ENCODE results near the gene CDH26. TPM values are rescaled to one million over a fixed set of nuclear protein-coding genes. Genes with fewer than 3 reads are reported as not detected.
A peak's percentile ranks its signal among the peaks of the same experiment; 100 is the strongest.

Gene CDH26
- total and polyA plus RNA-seq, 9 of the 15 experiments (the other 6 are each of a cell fraction or from before 2014, with no cell fraction given), result 0.07 to 0.13 (median 0.10) TPM; not detected in 4

DNA sequence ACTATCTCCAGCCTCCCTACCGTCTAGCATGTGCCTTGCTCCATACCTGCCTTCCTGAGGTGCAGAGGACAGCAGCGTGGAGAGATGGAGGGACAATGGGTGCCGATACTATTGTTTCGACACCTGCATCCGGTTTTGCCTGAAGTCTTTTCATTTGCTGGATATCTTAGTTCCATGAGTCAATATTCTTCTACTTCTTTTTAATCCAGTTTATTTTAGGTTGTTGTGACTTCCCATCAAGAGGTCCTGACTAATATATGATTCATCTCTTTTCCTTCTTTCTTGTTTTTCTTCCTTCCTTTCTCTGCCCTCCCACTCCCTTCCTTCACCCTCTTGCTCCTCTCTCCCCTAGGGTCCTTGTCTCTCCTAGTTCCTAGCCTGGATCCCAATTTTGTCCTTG, 91.4 kb downstream of the CDH26 start:
- Histone ChIP-seq H3K27ac (ENCODE audit: extremely low read depth, low read depth, low read length) (no peak overlapping the region), H3K9ac (ENCODE audit: insufficient read depth in 1 of 2, low read depth in 2 of 2, low read length in 2 of 2) (no peak overlapping the region), H3K9me3 (replicated peaks; ENCODE audit: control insufficient read depth, insufficient read depth, low read depth, low read length) (no peaks in the 10 kb centered on the region), H2AFZ (ENCODE audit: low read depth, low read length) (0 out of 2 replicates have a peak overlapping the region, but pooled peaks have one; percentile 13), H3K4me3 (no peak overlapping the region), H3K4me2 (ENCODE audit: insufficient read depth, low read length) (peak overlapping the region; percentile 29; the same call in 1 of the 2 replicates), H3K79me2 (ENCODE audit: control insufficient read depth, insufficient read depth, low read length) (no peaks in the 10 kb centered on the region), H3K4me1 (replicated peaks in 1 of 2; ENCODE audit: control insufficient read depth in 2 of 2, insufficient read depth in 2 of 2, low read length in 2 of 2) (no peaks in the 10 kb centered on the region; a peak in 1 of 5 replicates), H3K36me3 (ENCODE audit: control insufficient read depth, insufficient read depth, low read length) (no peaks in the 10 kb centered on the region), H3K27me3 (ENCODE audit: control insufficient read depth in 2 of 2, insufficient read depth in 2 of 2, low read length in 2 of 2) (peaks cover 0 to 21% of the 10 kb centered on the region in 2 experiments; a peak in 1 of 5 replicates), H4K20me1 (replicated peaks; ENCODE audit: control insufficient read depth, insufficient read depth, low read length) (no peaks in the 10 kb centered on the region), H3K9me1 (ENCODE audit: control insufficient read depth, insufficient read depth, low read length) (no peaks in the 10 kb centered on the region)
- ATAC-seq (no peak), DNase-seq (ENCODE audit: extremely low read depth in 1 of 4, low spot score in 3 of 4) (no peak), FAIRE-seq (no peak)
- 7% methylated on average over 5 of the region's 5 CpGs for WGBS (ENCODE audit: insufficient coverage, low coverage, missing lambda C conversion rate)
- POLR2A ChIA-PET, result no interaction called here
- CTCF ChIA-PET (ENCODE audit: low intra/inter-chr PET ratio), result no interaction called here
- in situ Hi-C loops (cut with MboI) (no loop called here), intact Hi-C loops (cut with micrococcal nuclease) (no loop called here)
- BruUV-seq (replicated peaks), result no TSS peak
- TF ChIP-seq ZNF311 (CRISPR knock-in tag; IDR thresholded peaks at IDR 0.05) (no peak), ZNF696 (CRISPR knock-in tag; conservative IDR thresholded peaks at IDR 0.05) (no peak), YY1 (IDR thresholded peaks at IDR 0.05; ENCODE audit: borderline replicate concordance in 1 of 3, control insufficient read depth in 1 of 3, extremely low read depth in 1 of 3, insufficient read depth in 3 of 3, insufficient read length in 1 of 3, insufficient replicate concordance in 2 of 3, low read depth in 1 of 3, low read length in 2 of 3) (no peak), PYGO2 (tag; IDR thresholded peaks at IDR 0.05) (no peak), L3MBTL2 (IDR thresholded peaks at IDR 0.05) (no peak), SMAD2 (IDR thresholded peaks at IDR 0.05; ENCODE audit: low read depth, low read length) (no peak)
- TF ChIP-seq, protein P1, sequence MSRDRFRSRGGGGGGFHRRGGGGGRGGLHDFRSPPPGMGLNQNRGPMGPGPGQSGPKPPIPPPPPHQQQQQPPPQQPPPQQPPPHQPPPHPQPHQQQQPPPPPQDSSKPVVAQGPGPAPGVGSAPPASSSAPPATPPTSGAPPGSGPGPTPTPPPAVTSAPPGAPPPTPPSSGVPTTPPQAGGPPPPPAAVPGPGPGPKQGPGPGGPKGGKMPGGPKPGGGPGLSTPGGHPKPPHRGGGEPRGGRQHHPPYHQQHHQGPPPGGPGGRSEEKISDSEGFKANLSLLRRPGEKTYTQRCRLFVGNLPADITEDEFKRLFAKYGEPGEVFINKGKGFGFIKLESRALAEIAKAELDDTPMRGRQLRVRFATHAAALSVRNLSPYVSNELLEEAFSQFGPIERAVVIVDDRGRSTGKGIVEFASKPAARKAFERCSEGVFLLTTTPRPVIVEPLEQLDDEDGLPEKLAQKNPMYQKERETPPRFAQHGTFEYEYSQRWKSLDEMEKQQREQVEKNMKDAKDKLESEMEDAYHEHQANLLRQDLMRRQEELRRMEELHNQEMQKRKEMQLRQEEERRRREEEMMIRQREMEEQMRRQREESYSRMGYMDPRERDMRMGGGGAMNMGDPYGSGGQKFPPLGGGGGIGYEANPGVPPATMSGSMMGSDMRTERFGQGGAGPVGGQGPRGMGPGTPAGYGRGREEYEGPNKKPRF (IDR thresholded peaks at IDR 0.05; ENCODE audit: low read depth, low read length), result no peak
- TF ChIP-seq, protein P2, sequence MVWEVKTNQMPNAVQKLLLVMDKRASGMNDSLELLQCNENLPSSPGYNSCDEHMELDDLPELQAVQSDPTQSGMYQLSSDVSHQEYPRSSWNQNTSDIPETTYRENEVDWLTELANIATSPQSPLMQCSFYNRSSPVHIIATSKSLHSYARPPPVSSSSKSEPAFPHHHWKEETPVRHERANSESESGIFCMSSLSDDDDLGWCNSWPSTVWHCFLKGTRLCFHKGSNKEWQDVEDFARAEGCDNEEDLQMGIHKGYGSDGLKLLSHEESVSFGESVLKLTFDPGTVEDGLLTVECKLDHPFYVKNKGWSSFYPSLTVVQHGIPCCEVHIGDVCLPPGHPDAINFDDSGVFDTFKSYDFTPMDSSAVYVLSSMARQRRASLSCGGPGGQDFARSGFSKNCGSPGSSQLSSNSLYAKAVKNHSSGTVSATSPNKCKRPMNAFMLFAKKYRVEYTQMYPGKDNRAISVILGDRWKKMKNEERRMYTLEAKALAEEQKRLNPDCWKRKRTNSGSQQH (CRISPR knock-in tag; IDR thresholded peaks at IDR 0.05), result no peak
- TF ChIP-seq, protein P3, sequence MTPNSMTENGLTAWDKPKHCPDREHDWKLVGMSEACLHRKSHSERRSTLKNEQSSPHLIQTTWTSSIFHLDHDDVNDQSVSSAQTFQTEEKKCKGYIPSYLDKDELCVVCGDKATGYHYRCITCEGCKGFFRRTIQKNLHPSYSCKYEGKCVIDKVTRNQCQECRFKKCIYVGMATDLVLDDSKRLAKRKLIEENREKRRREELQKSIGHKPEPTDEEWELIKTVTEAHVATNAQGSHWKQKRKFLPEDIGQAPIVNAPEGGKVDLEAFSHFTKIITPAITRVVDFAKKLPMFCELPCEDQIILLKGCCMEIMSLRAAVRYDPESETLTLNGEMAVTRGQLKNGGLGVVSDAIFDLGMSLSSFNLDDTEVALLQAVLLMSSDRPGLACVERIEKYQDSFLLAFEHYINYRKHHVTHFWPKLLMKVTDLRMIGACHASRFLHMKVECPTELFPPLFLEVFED (CRISPR knock-in tag; conservative IDR thresholded peaks at IDR 0.05), result no peak
- TF ChIP-seq, protein P4, sequence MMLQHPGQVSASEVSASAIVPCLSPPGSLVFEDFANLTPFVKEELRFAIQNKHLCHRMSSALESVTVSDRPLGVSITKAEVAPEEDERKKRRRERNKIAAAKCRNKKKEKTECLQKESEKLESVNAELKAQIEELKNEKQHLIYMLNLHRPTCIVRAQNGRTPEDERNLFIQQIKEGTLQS (IDR thresholded peaks at IDR 0.05), result no peak
- TF ChIP-seq, protein P4 (CRISPR knock-in tag; conservative IDR thresholded peaks at IDR 0.05), result no peak
- TF ChIP-seq, protein P5, sequence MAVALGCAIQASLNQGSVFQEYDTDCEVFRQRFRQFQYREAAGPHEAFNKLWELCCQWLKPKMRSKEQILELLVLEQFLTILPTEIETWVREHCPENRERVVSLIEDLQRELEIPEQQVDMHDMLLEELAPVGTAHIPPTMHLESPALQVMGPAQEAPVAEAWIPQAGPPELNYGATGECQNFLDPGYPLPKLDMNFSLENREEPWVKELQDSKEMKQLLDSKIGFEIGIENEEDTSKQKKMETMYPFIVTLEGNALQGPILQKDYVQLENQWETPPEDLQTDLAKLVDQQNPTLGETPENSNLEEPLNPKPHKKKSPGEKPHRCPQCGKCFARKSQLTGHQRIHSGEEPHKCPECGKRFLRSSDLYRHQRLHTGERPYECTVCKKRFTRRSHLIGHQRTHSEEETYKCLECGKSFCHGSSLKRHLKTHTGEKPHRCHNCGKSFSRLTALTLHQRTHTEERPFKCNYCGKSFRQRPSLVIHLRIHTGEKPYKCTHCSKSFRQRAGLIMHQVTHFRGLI (CRISPR knock-in tag; IDR thresholded peaks at IDR 0.05), result no peak
